Measurements from ENCODE around the gene ARID1B. TPM values are rescaled to one million over a fixed set of nuclear protein-coding genes. Genes with fewer than 3 reads are reported as not detected.

The ARID1B gene
- total and polyA plus RNA-seq, 4 donors: 49.8 to 90.9 (median 59.0) TPM

- Histone ChIP-seq H3K27ac (ENCODE audit: low read depth, low read length) (no peak overlapping the region), H3K4me3 (ENCODE audit: low read depth, low read length) (no peak overlapping the region), H3K27me3 (ENCODE audit: control insufficient read depth, insufficient read depth, low read length) (no peaks in the 10 kb centered on the region), H3K4me1 (ENCODE audit: control insufficient read depth, insufficient read depth, low read length) (peaks cover 10% of the 10 kb centered on the region), H3K9me3 (ENCODE audit: control insufficient read depth, insufficient read depth, low read length) (no peaks in the 10 kb centered on the region), H3K36me3 (ENCODE audit: control insufficient read depth, insufficient read depth, low read length) (no peaks in the 10 kb centered on the region)
- WGBS (ENCODE audit: insufficient coverage): 43% methylated on average over 2 of the region's 4 CpGs
- DNase-seq (ENCODE audit: low read depth in 4 of 6, low spot score in 6 of 6): peak in 1 of 6 donors; percentile 66
Observed at GRCh38 chr6:156879186-156879585, 102.0 kb downstream of the ARID1B start.

- no peak for DNase-seq (ENCODE audit: low read depth in 4 of 6, low spot score in 6 of 6)
- WGBS (ENCODE audit: insufficient coverage): 80% methylated on average over 1 of the region's 3 CpGs
- no peaks in the 10 kb centered on the region for H3K36me3 ChIP-seq (ENCODE audit: control insufficient read depth, insufficient read depth, low read length)
- H3K4me1 ChIP-seq (ENCODE audit: control insufficient read depth, insufficient read depth, low read length): peaks cover 10% of the 10 kb centered on the region
- H3K4me3 ChIP-seq (ENCODE audit: low read depth, low read length): no peak overlapping the region
- no peaks in the 10 kb centered on the region for H3K9me3 ChIP-seq (ENCODE audit: control insufficient read depth, insufficient read depth, low read length)
- no peaks in the 10 kb centered on the region for H3K27me3 ChIP-seq (ENCODE audit: control insufficient read depth, insufficient read depth, low read length)
- no peak overlapping the region for H3K27ac ChIP-seq (ENCODE audit: low read depth, low read length)
Observed at GRCh38 chr6:156879591-156879990, 102.4 kb downstream of the ARID1B start.

- no peaks in the 10 kb centered on the region for H3K36me3 ChIP-seq (ENCODE audit: control insufficient read depth, insufficient read depth, low read length)
- no peaks in the 10 kb centered on the region for H3K27me3 ChIP-seq (ENCODE audit: control insufficient read depth, insufficient read depth, low read length)
- H3K27ac ChIP-seq (ENCODE audit: low read depth, low read length): no peak overlapping the region
- H3K9me3 ChIP-seq (ENCODE audit: control insufficient read depth, insufficient read depth, low read length): no peaks in the 10 kb centered on the region
- DNase-seq (ENCODE audit: low read depth in 4 of 6, low spot score in 6 of 6): no peak
- H3K4me3 ChIP-seq (ENCODE audit: low read depth, low read length): no peak overlapping the region
- WGBS (ENCODE audit: insufficient coverage): 75% methylated on average over 3 of the region's 3 CpGs
- H3K4me1 ChIP-seq (ENCODE audit: control insufficient read depth, insufficient read depth, low read length): peaks cover 10% of the 10 kb centered on the region
Observed at GRCh38 chr6:156880913-156881312, 103.7 kb downstream of the ARID1B start.

GRCh38 chr6:156881687-156882629 lies 104.8 kb downstream of the ARID1B start:
- no peak overlapping the region for H3K27ac ChIP-seq (ENCODE audit: low read depth, low read length)
- no peaks in the 10 kb centered on the region for H3K27me3 ChIP-seq (ENCODE audit: control insufficient read depth, insufficient read depth, low read length)
- no peak for DNase-seq (ENCODE audit: low read depth in 4 of 6, low spot score in 6 of 6)
- peaks cover 10% of the 10 kb centered on the region for H3K4me1 ChIP-seq (ENCODE audit: control insufficient read depth, insufficient read depth, low read length)
- WGBS (ENCODE audit: insufficient coverage): 68% methylated on average over 7 of the region's 10 CpGs
- no peaks in the 10 kb centered on the region for H3K9me3 ChIP-seq (ENCODE audit: control insufficient read depth, insufficient read depth, low read length)
- H3K36me3 ChIP-seq (ENCODE audit: control insufficient read depth, insufficient read depth, low read length): no peaks in the 10 kb centered on the region
- no peak overlapping the region for H3K4me3 ChIP-seq (ENCODE audit: low read depth, low read length)

GRCh38 chr6:156883497-156884252 lies 106.5 kb downstream of the ARID1B start:
- H3K4me1 ChIP-seq (ENCODE audit: control insufficient read depth, insufficient read depth, low read length): peaks cover 10% of the 10 kb centered on the region
- H3K27ac ChIP-seq (ENCODE audit: low read depth, low read length): no peak overlapping the region
- 70% methylated on average over 5 of the region's 14 CpGs for WGBS (ENCODE audit: insufficient coverage)
- no peak for DNase-seq (ENCODE audit: low read depth in 4 of 6, low spot score in 6 of 6)
- no peaks in the 10 kb centered on the region for H3K9me3 ChIP-seq (ENCODE audit: control insufficient read depth, insufficient read depth, low read length)
- no peaks in the 10 kb centered on the region for H3K27me3 ChIP-seq (ENCODE audit: control insufficient read depth, insufficient read depth, low read length)
- no peak overlapping the region for H3K4me3 ChIP-seq (ENCODE audit: low read depth, low read length)
- H3K36me3 ChIP-seq (ENCODE audit: control insufficient read depth, insufficient read depth, low read length): no peaks in the 10 kb centered on the region

- peaks cover 6% of the 10 kb centered on the region for H3K4me1 ChIP-seq (ENCODE audit: control insufficient read depth, insufficient read depth, low read length)
- H3K36me3 ChIP-seq (ENCODE audit: control insufficient read depth, insufficient read depth, low read length): no peaks in the 10 kb centered on the region
- WGBS (ENCODE audit: insufficient coverage): 97% methylated on average over 4 of the region's 4 CpGs
- no peak for DNase-seq (ENCODE audit: low read depth in 4 of 6, low spot score in 6 of 6)
- H3K4me3 ChIP-seq (ENCODE audit: low read depth, low read length): no peak overlapping the region
- no peak overlapping the region for H3K27ac ChIP-seq (ENCODE audit: low read depth, low read length)
- H3K9me3 ChIP-seq (ENCODE audit: control insufficient read depth, insufficient read depth, low read length): no peaks in the 10 kb centered on the region
- no peaks in the 10 kb centered on the region for H3K27me3 ChIP-seq (ENCODE audit: control insufficient read depth, insufficient read depth, low read length)
Observed at GRCh38 chr6:156884306-156884705, 107.1 kb downstream of the ARID1B start.

GRCh38 chr6:156885562-156885961 lies 108.4 kb downstream of the ARID1B start:
- WGBS (ENCODE audit: insufficient coverage): no CpG with 5 or more reads among the region's 2 CpGs
- Histone ChIP-seq H3K4me1 (ENCODE audit: control insufficient read depth, insufficient read depth, low read length) (peaks cover 9% of the 10 kb centered on the region), H3K27me3 (ENCODE audit: control insufficient read depth, insufficient read depth, low read length) (no peaks in the 10 kb centered on the region)

GRCh38 chr6:156886409-156886808 lies 109.2 kb downstream of the ARID1B start:
- no peak overlapping the region for H3K27ac ChIP-seq (ENCODE audit: low read depth, low read length)
- H3K4me1 ChIP-seq (ENCODE audit: control insufficient read depth, insufficient read depth, low read length): peaks cover 5% of the 10 kb centered on the region
- H3K9me3 ChIP-seq (ENCODE audit: control insufficient read depth, insufficient read depth, low read length): no peaks in the 10 kb centered on the region
- no peak for DNase-seq (ENCODE audit: low read depth in 4 of 6, low spot score in 6 of 6)
- H3K36me3 ChIP-seq (ENCODE audit: control insufficient read depth, insufficient read depth, low read length): no peaks in the 10 kb centered on the region
- no peaks in the 10 kb centered on the region for H3K27me3 ChIP-seq (ENCODE audit: control insufficient read depth, insufficient read depth, low read length)
- H3K4me3 ChIP-seq (ENCODE audit: low read depth, low read length): no peak overlapping the region
- 60% methylated on average over 6 of the region's 8 CpGs for WGBS (ENCODE audit: insufficient coverage)

More at GRCh38 chr6:156885562-156885961, 108.4 kb downstream of the ARID1B start:
- no peak overlapping the region for H3K27ac ChIP-seq (ENCODE audit: low read depth, low read length)
- no peaks in the 10 kb centered on the region for H3K9me3 ChIP-seq (ENCODE audit: control insufficient read depth, insufficient read depth, low read length)
- DNase-seq (ENCODE audit: low read depth in 4 of 6, low spot score in 6 of 6): no peak
- no peak overlapping the region for H3K4me3 ChIP-seq (ENCODE audit: low read depth, low read length)
- H3K36me3 ChIP-seq (ENCODE audit: control insufficient read depth, insufficient read depth, low read length): no peaks in the 10 kb centered on the region

- DNase-seq (ENCODE audit: low read depth in 4 of 6, low spot score in 6 of 6): peak in 1 of 6 donors; percentile 17
- peaks cover 2% of the 10 kb centered on the region for H3K4me1 ChIP-seq (ENCODE audit: control insufficient read depth, insufficient read depth, low read length)
- H3K27ac ChIP-seq (ENCODE audit: low read depth, low read length): no peak overlapping the region
- no peaks in the 10 kb centered on the region for H3K36me3 ChIP-seq (ENCODE audit: control insufficient read depth, insufficient read depth, low read length)
- H3K9me3 ChIP-seq (ENCODE audit: control insufficient read depth, insufficient read depth, low read length): no peaks in the 10 kb centered on the region
- H3K4me3 ChIP-seq (ENCODE audit: low read depth, low read length): no peak overlapping the region
- no peaks in the 10 kb centered on the region for H3K27me3 ChIP-seq (ENCODE audit: control insufficient read depth, insufficient read depth, low read length)
- WGBS (ENCODE audit: insufficient coverage): 83% methylated on average over 3 of the region's 6 CpGs
Observed at GRCh38 chr6:156887623-156888269, 110.6 kb downstream of the ARID1B start.
